Central memory CD4-positive, alpha-beta T cell (primary cell): ENCODE results near the gene HNF1B.

ENCODE experiments used
- DNase-seq: peaks from one replicate; pipeline ENCODE4 v3.0.0; 2022

The HNF1B gene

DNA sequence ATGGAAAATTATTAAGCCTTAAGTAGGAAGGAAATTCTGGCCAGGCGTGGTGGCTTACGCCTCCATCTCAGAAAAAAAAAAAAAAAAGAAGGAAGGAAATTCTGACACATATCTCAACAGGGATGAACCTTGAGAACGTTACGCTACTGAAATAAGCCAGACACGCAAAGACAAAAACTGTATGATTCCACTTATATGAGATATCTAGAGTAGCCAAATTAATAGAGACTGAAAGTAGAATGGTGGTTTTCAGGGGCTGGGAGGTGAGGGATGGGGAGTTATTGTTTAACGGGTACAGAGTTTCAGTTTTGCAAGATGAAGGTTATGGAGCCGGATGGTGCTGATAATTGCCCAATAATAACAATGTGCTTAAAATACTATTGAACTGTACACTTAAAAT lies 16.2 kb upstream of the HNF1B start:
- DNase-seq, result no peak

GRCh38 chr17:37759014-37759637 lies 14.3 kb upstream of the HNF1B start:
- DNase-seq, result no peak

DNA sequence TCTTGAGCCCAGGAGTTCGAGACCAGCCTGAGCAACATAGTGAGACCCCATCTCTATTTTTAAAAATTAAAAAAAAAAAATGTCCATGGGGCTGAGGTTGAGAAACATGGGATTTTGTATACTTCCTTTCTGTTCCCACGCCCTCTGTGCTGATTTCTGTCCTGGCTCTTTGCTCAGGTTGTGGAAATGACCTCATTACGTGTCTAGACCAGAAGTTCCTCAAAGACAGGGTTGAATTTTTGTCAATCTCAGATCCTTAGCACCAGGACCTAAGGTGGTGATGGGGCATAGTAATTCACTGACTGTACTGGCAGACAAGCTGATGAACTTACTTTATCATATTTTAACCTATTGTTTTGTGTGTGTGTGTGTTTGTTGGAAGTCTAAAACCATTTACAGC lies 11.2 kb upstream of the HNF1B start:
- no peak for DNase-seq

DNA sequence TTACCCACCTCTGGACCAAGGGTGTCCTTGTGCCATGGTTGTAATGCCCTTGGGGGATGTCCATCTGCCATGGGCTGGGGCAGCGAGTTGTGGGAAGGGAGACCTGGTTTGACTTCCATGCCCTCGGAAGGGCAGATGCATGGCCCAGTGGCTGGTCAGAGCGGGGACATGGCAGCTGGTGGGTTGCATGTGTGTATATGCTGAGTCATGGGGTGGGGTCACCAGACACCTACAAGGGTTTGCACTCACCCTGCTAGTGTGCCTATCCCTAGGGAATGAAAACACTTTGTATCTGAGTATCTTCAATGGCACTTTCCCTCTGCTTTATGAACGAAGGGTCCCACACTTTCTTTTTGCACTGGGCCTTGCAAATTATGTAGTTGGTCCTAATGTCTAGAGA lies 10.6 kb upstream of the HNF1B start:
- DNase-seq, result no peak

- DNase-seq, result no peak
Measured at GRCh38 chr17:37754363-37754762, 9.5 kb upstream of the HNF1B start.

- DNase-seq, result no peak
Measured at GRCh38 chr17:37752482-37752881, 7.6 kb upstream of the HNF1B start.

DNA sequence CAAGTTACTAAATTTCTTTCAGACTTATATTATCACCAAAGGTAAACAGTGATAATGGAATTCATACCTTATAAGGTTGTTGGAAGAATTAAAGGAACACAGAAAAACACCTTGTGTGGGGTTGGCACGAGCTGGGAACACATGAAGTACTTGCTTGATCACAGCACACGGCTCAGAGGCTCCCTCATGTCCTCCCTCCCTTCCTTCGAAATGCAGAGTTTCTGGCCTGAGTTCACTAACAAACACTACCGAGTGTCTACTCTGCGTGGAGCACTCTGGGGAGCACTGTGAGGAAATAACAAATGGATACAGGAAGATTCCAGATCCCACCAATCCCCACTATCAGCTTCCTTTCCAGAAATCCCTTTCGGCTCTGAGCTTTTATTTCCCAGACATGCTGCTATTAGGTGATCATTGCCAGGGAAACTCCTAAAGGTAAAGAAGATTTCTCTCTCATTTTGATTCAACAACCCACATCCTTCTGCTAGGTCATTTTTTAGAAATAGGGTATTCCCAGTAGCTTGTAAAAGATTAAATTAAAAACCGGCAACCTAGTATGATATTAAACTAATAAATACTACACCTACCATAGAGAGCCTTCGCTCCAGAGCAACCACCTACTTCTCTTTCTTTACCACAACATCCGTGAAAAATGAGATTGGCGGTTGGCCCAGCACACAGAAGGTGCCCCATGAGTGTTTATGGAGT lies 6.1 kb upstream of the HNF1B start:
- no peak for DNase-seq

DNA sequence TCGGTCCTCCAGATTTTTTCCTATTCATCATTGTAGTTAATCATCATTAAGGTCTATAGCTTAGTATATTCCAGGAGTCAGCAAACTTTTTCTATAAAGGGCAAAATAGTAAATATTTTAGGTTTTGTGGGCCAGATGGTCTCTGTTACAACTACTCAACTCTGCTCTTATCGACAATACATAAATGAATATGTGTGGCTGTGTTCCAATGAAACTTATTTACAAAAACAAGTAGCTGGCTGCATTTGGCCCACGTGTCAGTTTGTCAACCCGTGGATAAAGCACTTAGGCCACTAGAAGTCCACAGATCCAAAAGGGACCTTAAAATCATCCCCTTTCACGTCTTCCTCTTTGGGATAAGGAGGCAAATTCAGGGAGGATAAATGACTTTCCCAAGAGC lies 5.4 kb upstream of the HNF1B start:
- DNase-seq, result no peak

DNA sequence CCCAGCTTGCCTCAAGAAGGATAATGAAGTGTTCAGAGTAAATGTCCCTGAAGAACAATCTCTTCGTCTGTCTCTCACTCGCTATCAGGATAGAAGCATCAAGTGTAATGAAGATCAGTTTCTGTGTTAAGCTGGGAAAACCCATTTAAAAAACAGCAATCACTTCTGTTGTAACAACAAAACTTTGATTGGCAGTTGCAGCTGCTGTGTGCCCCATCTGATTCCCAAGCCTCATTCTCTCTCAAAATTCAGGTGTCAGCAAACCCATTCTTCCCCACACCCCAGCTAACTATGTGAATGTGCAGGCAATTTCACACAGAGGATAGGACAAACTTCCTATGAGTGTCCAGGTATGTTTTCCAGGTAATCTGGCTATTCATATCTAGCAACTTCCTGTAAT lies 2.4 kb upstream of the HNF1B start:
- DNase-seq, result no peak

DNA sequence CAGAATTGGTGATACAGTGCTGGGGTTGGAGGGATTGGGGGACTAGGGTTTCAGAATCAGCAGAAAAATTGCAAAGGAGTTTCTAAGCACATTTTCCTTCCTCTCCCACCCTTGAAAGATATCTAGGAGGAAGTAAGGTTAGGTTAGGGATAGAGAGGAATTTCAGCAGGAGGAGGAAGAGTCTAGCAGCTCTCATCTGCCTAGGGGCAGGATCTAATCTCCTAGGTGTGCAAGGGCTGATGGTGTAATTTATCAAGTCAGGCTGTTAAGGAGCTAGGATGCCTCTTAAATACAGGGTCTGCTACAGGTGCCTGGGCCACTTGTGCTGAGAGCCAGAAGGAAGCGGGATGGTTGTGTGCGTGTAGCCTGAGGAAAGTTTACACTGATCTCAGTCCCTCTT lies 1.8 kb upstream of the HNF1B start:
- no peak for DNase-seq

DNA sequence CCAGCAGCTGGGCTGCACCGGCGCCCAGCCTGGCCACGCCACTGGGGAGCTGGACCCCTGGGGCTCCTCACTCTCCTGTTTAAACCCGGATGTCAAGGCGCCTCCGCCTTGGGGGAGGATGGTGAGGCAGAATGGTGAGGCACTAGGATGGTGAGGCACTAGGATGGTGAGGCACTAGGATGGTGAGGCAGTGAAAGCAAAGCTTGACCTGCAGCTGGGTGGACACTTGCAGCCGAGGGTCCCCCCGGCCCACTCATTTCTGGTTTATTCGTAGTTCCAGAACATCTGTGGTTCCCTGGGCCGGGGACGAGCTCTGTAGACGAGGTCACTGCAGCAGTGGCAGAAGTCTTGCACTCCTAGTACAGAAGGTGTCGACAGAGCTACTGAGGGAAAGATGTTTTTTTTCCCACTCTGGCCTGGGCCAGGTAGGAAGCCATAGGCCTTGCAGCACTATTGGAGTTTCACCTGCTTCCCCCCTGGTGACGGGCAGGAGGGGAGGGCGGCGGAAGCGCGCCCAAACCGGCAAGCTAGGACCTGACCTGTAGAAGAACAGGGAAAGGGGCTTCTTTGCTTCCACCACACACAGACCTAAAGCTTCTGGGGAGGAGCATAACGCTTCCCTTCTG lies 1.1 kb upstream of the HNF1B start:
- no peak for DNase-seq

GRCh38 chr17:37744633-37744927 lies 279 bp downstream of the HNF1B start:
- no peak for DNase-seq

- no peak for DNase-seq
Measured at GRCh38 chr17:37743875-37744632, 805 bp downstream of the HNF1B start.

DNA sequence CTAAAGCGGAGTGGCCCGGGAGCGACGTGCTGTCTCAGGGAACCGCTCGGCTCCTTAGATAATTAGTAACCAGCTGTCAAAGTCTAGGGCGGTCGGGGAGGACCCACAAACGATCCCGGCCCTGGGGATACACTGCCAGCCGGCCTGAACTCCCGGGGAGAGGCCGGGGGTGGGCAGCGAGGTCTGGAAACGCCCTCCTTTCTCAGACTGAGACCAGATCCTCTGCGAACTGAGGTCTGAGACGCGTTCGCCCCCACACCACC lies 1.3 kb downstream of the HNF1B start:
- no peak for DNase-seq

DNA sequence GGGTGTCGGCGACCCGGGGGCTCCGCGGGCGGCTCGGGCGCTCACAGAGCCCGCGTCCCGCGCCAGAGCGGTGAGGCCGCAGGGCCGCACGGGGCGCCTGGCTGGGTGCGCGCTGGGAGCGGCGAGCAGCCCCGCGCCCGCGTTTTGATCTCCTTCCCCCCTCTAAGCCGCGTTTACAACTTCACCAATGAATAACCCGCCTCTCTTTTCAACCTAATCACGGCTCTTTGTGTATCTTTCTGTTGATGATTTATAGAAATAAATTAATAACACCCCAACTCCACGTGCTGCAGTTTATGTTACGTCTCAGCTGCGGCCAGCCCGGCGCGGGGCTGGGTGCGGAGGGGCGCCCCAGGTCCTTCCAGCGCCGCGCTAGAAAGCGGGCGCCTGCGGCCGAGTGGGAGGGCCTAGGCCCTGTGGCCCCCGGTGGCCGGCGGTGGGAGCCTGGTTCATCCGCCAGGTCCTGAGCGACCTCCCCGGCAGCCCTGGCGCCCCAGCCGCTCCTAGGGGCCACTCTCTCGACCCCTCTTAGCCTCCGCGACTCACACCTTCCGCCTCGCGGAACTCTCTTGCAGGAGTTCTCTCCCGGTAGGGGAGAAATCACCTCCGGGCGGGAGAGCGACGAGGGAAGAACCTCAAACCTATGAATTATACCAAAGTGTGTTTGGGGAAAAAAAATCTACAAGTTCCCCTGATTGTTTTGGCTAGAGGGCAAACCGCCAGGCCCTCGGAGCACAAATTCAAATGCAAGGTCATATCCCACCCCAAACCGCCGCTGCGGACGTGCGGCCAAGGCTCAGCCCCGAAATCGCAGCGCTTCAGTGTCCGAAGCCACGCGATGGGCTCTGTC lies 1.9 kb downstream of the HNF1B start:
- DNase-seq, result no peak

GRCh38 chr17:37742116-37742761 lies 2.6 kb downstream of the HNF1B start:
- no peak for DNase-seq

- no peak for DNase-seq
Measured at GRCh38 chr17:37741341-37742115, 3.3 kb downstream of the HNF1B start.

DNA sequence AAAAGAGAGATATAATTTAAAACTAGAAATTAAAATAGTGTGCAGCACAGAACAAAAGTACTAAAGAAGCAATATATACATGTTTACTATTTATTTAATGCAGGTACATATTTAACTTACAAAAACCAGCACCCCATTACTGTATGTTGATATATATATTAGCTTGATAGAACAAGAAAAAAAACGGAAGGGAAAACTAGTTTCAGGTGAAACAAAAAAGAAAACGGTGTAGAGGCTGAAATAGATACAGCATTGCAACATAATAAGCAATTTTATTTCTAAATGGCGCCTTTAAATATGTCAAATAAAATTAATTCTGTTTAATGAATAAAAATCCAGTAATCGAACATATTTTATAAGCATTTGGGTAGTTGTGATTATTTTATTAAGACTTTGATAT lies 3.9 kb downstream of the HNF1B start:
- DNase-seq, result no peak

- DNase-seq, result no peak
Measured at GRCh38 chr17:37737971-37738370, 6.9 kb downstream of the HNF1B start.

DNA sequence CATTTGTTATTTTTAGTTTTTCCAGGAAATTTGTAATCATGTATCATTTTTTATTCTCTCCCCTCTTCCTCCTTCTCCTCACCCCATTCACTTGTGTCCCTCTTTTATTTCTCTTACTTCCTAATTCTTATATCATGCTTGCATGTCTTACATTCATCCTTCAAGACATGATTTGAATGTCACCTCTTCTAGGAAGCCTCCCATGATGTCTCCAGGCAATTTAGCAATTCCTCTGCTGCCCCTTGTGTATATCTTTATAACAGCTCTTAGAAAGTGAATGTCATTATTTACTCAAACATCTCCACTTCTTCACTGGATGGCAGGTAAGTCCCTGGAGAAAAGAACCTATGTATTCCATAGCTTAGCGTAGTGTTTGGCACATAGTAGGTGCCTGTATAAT lies 7.8 kb downstream of the HNF1B start:
- DNase-seq, result no peak

DNA sequence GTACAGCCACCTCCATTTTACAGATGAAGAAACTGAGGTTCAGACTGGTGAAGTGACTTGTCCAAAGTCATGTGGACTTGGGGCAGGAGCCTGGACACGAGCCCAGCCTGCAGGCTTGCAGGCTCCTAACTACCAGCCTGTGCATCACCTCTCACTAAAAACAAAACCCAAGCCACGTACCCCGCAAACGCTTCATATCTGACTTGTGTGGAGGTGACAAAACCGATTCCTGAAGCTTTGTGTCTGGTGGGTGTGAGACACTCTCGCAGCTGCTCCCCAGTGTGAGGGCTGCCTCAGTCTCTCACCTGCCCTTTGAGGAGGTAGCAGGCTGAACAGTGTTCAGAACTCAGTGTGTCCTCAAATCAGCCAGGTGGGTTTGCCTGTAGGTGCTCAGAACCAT lies 8.4 kb downstream of the HNF1B start:
- DNase-seq, result no peak

DNA sequence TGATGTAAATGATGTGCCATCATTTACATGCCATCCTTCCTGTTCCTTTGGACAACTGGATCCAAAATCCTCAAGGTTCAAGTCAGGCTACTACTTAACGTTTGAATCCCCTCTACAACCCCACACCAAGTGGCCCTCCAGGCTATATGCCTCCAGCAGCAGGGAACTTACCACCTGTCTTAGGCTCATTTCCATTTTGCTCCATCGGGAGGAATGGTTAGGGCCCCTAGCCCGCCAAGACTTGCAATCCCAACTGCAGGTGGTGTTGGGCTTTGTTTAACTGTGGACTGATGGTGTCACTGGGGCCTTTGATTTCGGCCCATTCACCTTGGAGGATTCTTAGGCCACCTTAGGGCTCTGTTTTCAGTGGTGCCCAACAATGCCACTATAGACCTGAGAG lies 9.7 kb downstream of the HNF1B start:
- DNase-seq, result no peak
